Measurements from ENCODE around the gene MAGEA2. TPM values are rescaled to one million over a fixed set of nuclear protein-coding genes. Genes with fewer than 3 reads are reported as not detected.

MAGEA2 gene
- total and polyA plus RNA-seq, 2 of the 8 experiments (the other 6 are each of a cell fraction or from before 2014, with no cell fraction given), result 0.77 TPM; not detected in 1

Other genes with a start within 250 kb of the MAGEA2 start
- 8.6 and 9.6 TPM in 2 replicates for gene GABRQ, start 115.9 kb downstream of the MAGEA2 start, total RNA-seq (2021; fragmentation: NEBNext Ultra II Directional; extraction: Animal tissue kit (Norgen Biotek cat#: 25700))
- gene GABRQ, start 115.9 kb downstream of the MAGEA2 start, polyA plus RNA-seq (2011; rRNA removed), result 6.2 and 6.3 TPM in 2 replicates
- gene MAGEA3, start 55.0 kb downstream of the MAGEA2 start, total RNA-seq (2021; fragmentation: NEBNext Ultra II Directional; extraction: Animal tissue kit (Norgen Biotek cat#: 25700)), result not detected in 2 replicates
- 0.06 TPM in 1 of 2 replicates, not detected in the other for gene MAGEA3, start 55.0 kb downstream of the MAGEA2 start, polyA plus RNA-seq (2011; rRNA removed)
- gene CSAG2, start 44.6 kb downstream of the MAGEA2 start, total RNA-seq (2021; fragmentation: NEBNext Ultra II Directional; extraction: Animal tissue kit (Norgen Biotek cat#: 25700)), result not detected in 2 replicates
- 0.17 and 0.39 TPM in 2 replicates for gene CSAG2, start 44.6 kb downstream of the MAGEA2 start, polyA plus RNA-seq (2011; rRNA removed)
- 0.29 TPM in 1 of 2 replicates, not detected in the other for gene MAGEA2B, start 39.2 kb downstream of the MAGEA2 start, total RNA-seq (2021; fragmentation: NEBNext Ultra II Directional; extraction: Animal tissue kit (Norgen Biotek cat#: 25700))
- 1.3 and 1.6 TPM in 2 replicates for gene MAGEA2B, start 39.2 kb downstream of the MAGEA2 start, polyA plus RNA-seq (2011; rRNA removed)
- not detected in 2 replicates for gene CSAG1, start 20.1 kb downstream of the MAGEA2 start, total RNA-seq (2021; fragmentation: NEBNext Ultra II Directional; extraction: Animal tissue kit (Norgen Biotek cat#: 25700))
- not detected in 2 replicates for gene CSAG1, start 20.1 kb downstream of the MAGEA2 start, polyA plus RNA-seq (2011; rRNA removed)
- not detected in 2 replicates for gene MAGEA12, start 20.1 kb downstream of the MAGEA2 start, total RNA-seq (2021; fragmentation: NEBNext Ultra II Directional; extraction: Animal tissue kit (Norgen Biotek cat#: 25700))
- not detected in 2 replicates for gene MAGEA12, start 20.1 kb downstream of the MAGEA2 start, polyA plus RNA-seq (2011; rRNA removed)
- gene CSAG3, start 5.4 kb upstream of the MAGEA2 start, total RNA-seq (2021; fragmentation: NEBNext Ultra II Directional; extraction: Animal tissue kit (Norgen Biotek cat#: 25700)), result not detected in 2 replicates
- 0.12 and 0.20 TPM in 2 replicates for gene CSAG3, start 5.4 kb upstream of the MAGEA2 start, polyA plus RNA-seq (2011; rRNA removed)
- gene MAGEA6, start 15.8 kb upstream of the MAGEA2 start, total RNA-seq (2021; fragmentation: NEBNext Ultra II Directional; extraction: Animal tissue kit (Norgen Biotek cat#: 25700)), result not detected in 2 replicates
- 0.08 and 0.17 TPM in 2 replicates for gene MAGEA6, start 15.8 kb upstream of the MAGEA2 start, polyA plus RNA-seq (2011; rRNA removed)
- 24.2 and 24.3 TPM in 2 replicates for gene CETN2, start 76.9 kb upstream of the MAGEA2 start, total RNA-seq (2021; fragmentation: NEBNext Ultra II Directional; extraction: Animal tissue kit (Norgen Biotek cat#: 25700))
- 7.6 and 13.1 TPM in 2 replicates for gene CETN2, start 76.9 kb upstream of the MAGEA2 start, polyA plus RNA-seq (2011; rRNA removed)
- 30.5 and 31.5 TPM in 2 replicates for gene NSDHL, start 77.2 kb upstream of the MAGEA2 start, total RNA-seq (2021; fragmentation: NEBNext Ultra II Directional; extraction: Animal tissue kit (Norgen Biotek cat#: 25700))
- gene NSDHL, start 77.2 kb upstream of the MAGEA2 start, polyA plus RNA-seq (2011; rRNA removed), result 26.8 and 34.6 TPM in 2 replicates
- 15.4 and 15.6 TPM in 2 replicates for gene ZNF185, start 144.2 kb upstream of the MAGEA2 start, total RNA-seq (2021; fragmentation: NEBNext Ultra II Directional; extraction: Animal tissue kit (Norgen Biotek cat#: 25700))
- 18.6 and 20.1 TPM in 2 replicates for gene ZNF185, start 144.2 kb upstream of the MAGEA2 start, polyA plus RNA-seq (2011; rRNA removed)
- gene PNMA5, start 240.3 kb upstream of the MAGEA2 start, total RNA-seq (2021; fragmentation: NEBNext Ultra II Directional; extraction: Animal tissue kit (Norgen Biotek cat#: 25700)), result 0.11 and 0.27 TPM in 2 replicates
- gene PNMA5, start 240.3 kb upstream of the MAGEA2 start, polyA plus RNA-seq (2011; rRNA removed), result 0.11 and 0.14 TPM in 2 replicates